ENCODE measurements around the gene BAAT.

- TF ChIP-seq ZNF384 (IDR thresholded peaks at IDR 0.05), result no peak
- no peak for TF ChIP-seq FOXA1 (IDR thresholded peaks at IDR 0.05)
- no peak for TF ChIP-seq SP1 (IDR thresholded peaks at IDR 0.05)
Observed at GRCh38 chr9:101359679-101360078, 25.1 kb downstream of the BAAT start.

Measured in HEK293T (cell line).